Endothelial cell (in vitro differentiated cells): ENCODE measurements around the gene TECPR2. TPM values are rescaled to one million over a fixed set of nuclear protein-coding genes. Genes with fewer than 3 reads are reported as not detected.
A peak's percentile ranks its signal among the peaks of the same experiment; 100 is the strongest.

Source experiments
- DNase-seq: peaks from one replicate; pipeline ENCODE4 v3.0.0; 2021; ENCODE audit warnings: low spot score
- H3K27ac Mint-ChIP-seq: one replicate; pipeline ENCODE4 v1.8.0; 2021; ENCODE audit warnings: mixed read lengths, inconsistent platforms; ENCODE audit not compliant: unreplicated experiment
- H3K27me3 Mint-ChIP-seq: one replicate; pipeline ENCODE4 v1.8.0; 2021; ENCODE audit warnings: mild to moderate bottlenecking, moderate library complexity, mixed read lengths, inconsistent platforms; ENCODE audit not compliant: unreplicated experiment
- H3K36me3 Mint-ChIP-seq: one replicate; pipeline ENCODE4 v1.8.0; 2021; ENCODE audit warnings: mild to moderate bottlenecking, low read depth, mixed read lengths, inconsistent platforms; ENCODE audit not compliant: unreplicated experiment
- H3K4me1 Mint-ChIP-seq: one replicate; pipeline ENCODE4 v1.8.0; 2021; ENCODE audit warnings: mild to moderate bottlenecking, mixed read lengths, inconsistent platforms; ENCODE audit not compliant: unreplicated experiment
- H3K4me3 Mint-ChIP-seq: one replicate; pipeline ENCODE4 v1.8.0; 2021; ENCODE audit warnings: mild to moderate bottlenecking, mixed read lengths, inconsistent platforms; ENCODE audit not compliant: unreplicated experiment
- H3K9me3 Mint-ChIP-seq: one replicate; pipeline ENCODE4 v1.8.0; 2021; ENCODE audit warnings: mixed read lengths, inconsistent platforms; ENCODE audit not compliant: unreplicated experiment
- total RNA-seq: library from RNA; stranded (reverse); fragmentation: NEBNext Ultra II Directional; extraction: Animal tissue kit (Norgen Biotek cat#: 25700); gene quantifications from one replicate; pipeline ENCODE4 v1.2.1, GENCODE V29; 2021; ENCODE audit not compliant: unreplicated experiment
- TF ChIP-seq, protein P1 (sequence below): fragments of 200-600 bp; sonication (generic); IDR thresholded peaks from one replicate; pipeline ENCODE4 v1.5.0; 2021; ENCODE audit warnings: antibody characterized with exemption; ENCODE audit not compliant: unreplicated experiment

The TECPR2 gene
- total RNA-seq, 1 donor from 2014 or later, result 28.9 TPM

DNA sequence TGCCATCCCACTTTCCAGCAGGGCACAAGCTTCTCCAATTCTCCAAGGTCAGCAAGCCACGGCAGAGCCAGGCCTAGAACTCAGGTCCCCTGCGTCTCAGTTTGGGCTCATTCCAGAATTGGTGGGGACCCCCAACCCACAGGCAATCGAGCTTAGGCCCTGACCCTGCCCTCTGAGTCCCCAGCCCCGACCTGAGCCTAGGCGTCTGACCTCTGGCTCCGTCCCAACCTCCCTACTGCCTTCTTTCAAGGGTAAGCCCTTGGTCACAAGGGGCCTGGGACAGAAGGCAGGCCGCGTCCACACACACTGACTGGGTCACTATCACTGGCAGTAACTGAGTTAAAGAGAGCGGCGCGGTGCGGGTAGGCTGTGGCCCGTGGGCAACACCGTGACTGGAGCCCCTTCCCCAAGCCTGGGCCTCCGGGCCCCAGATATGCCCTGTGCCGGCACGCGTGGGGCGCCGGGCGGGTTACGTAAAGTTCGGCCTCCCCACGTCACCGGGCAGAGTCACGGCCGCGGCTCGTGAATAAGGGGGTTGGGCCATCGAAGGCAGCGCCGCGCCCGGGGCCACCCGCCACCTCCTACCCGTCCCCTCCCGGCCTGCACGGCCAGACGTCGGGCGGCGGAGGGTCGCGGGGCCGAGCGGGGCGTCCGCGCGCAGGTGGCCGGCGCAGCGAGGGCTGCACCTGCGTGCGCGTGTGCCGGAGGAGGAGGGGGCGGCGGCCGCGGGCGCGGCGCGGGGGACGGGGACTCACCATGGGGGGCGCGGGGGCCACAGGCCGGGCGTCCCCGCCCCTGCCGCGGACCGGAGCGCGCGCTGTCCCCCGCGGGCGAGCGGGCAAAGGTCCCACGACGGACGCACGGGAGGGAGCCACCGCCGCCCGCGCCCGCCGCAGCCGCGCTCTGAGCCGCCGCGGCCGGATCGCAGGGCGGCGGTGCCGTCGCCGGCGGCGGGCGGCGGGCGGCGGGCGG is 146.3 kb downstream of the TECPR2 start:
- Mint-ChIP-seq H3K9me3 (no peaks in the 10 kb centered on the region), H3K4me1 (no peaks in the 10 kb centered on the region), H3K36me3 (peaks cover 4% of the 10 kb centered on the region), H3K27me3 (peaks cover 9% of the 10 kb centered on the region), H3K27ac (no peak overlapping the region), H3K4me3 (peak overlapping the region; percentile 80)
- no peak for DNase-seq
- TF ChIP-seq, protein P1, sequence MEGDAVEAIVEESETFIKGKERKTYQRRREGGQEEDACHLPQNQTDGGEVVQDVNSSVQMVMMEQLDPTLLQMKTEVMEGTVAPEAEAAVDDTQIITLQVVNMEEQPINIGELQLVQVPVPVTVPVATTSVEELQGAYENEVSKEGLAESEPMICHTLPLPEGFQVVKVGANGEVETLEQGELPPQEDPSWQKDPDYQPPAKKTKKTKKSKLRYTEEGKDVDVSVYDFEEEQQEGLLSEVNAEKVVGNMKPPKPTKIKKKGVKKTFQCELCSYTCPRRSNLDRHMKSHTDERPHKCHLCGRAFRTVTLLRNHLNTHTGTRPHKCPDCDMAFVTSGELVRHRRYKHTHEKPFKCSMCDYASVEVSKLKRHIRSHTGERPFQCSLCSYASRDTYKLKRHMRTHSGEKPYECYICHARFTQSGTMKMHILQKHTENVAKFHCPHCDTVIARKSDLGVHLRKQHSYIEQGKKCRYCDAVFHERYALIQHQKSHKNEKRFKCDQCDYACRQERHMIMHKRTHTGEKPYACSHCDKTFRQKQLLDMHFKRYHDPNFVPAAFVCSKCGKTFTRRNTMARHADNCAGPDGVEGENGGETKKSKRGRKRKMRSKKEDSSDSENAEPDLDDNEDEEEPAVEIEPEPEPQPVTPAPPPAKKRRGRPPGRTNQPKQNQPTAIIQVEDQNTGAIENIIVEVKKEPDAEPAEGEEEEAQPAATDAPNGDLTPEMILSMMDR, result no peak

DNA sequence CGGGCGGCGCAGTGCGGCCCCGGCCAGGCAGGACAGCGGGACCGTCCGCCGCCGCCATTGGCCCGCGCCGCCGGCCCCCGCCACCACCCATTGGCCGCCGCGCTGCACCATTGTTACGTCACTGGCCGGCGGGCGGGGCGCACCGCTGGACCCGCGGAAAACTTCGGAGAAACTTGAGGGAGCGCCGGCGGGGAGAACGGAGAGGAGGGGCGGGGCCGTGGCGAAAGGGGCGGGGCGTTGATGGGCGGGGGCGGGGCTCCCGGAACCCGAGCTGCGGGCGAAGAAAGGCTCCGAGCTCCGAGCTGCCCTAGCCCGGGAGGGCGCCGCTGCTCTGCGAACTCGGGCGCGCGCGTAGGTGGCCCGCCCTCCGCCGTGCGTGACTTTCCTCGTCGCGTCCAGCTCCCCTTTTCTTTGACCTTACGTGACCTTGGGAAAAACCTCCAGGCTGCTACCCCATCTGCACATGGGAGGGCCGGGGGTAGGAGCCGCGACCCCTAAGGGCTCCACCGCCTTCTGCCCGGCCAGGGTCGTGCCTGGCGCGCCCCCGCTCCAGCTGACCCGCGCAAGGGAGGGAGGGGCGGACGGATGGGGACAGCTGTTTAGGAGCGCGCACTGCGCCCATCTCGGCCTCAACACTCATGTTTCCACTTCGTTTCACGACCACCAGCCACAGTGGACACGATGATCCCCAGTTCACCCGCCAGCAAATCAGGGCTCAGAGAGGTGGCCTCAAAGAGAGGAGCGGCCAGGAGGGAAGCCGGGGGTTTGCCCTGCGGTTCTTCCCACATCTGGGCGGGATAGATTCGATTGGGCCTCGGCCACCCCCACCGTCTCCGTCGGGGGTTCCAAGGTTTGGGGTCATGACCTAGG is 147.2 kb downstream of the TECPR2 start, which contains the start of gene ANKRD9:
Gene ANKRD9, minus strand, starts transcription at position 31 of the 870 bp plus-strand sequence. CDS start 1,887 bp downstream, outside the sequence.
- TF ChIP-seq, protein P1, result no peak
- peak within 1 kb of the TSS; percentile 87 for H3K4me3 Mint-ChIP-seq
- no peaks in the 10 kb centered on the region for H3K4me1 Mint-ChIP-seq

DNA sequence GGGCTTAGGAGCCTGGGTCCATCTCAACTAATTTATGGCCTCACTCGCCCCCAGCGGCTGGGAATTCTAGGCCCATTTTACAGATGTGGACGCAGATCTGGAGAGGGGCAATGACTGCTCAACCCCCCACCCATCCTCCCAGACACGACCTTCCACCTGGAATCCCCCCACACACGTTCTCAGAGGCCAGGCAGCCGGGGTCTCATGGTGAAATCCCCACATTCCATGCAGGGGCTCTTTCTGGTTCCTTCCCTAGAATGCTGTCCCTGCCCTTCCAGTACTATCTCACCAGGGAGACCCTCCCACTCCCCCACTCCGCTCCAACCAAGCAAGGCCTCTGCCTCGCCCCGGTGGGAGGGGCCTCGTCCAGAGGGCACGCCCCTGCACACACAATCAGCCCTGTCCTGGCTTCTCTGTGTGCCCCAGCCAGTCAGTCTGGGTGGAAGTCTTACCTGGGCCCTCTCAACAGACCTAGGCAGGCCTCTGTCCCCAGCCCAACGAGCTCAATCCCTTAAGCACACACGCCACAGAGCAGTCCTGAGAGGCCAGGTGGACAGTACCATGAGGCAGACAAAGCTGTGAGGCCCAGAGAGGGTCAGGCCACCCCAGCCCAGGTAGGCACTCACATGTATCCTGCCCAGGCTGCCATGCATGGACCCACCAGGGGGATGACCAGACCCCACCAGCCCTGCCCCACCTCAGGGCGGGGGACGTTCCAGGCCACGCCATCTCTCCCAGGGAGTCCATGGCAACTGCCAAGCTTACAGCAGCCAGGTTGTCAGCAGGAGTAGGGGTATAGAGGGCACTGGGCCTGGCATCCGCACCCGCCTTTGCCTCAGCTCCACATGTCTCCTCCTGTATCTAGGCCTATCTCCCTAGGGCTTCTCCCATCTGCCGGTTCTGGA is 148.1 kb downstream of the TECPR2 start:
- Mint-ChIP-seq H3K27me3 (peaks cover 11% of the 10 kb centered on the region), H3K27ac (no peak overlapping the region), H3K36me3 (peaks cover 4% of the 10 kb centered on the region), H3K4me3 (peak overlapping the region; percentile 87), H3K9me3 (no peaks in the 10 kb centered on the region), H3K4me1 (no peaks in the 10 kb centered on the region)
- TF ChIP-seq, protein P1, result no peak
- peak; percentile 56 for DNase-seq

More for the DNA sequence above, 147.2 kb downstream of the TECPR2 start, which contains the start of gene ANKRD9:
- Mint-ChIP-seq H3K27me3 (peaks cover 9% of the 10 kb centered on the region), H3K36me3 (peaks cover 4% of the 10 kb centered on the region), H3K9me3 (no peaks in the 10 kb centered on the region), H3K27ac (no peak within 1 kb of the TSS)
- peak; percentile 94 for DNase-seq

DNA sequence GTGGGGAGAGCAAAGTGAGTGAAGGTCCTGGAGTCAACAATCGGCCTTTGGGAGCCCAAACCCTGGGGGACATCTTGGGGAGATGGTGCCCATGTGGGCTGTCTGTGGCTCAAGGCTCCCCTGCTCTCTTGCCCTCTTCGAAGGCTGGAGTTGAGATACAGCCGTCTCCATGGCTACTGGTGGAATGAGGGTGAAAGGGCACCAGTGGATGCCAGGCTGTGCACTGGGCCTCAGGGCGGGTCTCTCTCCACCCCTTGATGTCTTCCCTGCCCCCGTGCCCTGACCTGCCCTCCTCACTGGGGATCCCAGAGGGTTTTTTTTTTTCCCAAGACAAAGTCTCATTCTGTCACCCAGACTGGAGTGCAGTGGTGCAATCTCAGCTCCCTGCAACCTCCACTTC is 148.8 kb downstream of the TECPR2 start:
- no peak overlapping the region for H3K4me3 Mint-ChIP-seq
- H3K27ac Mint-ChIP-seq, result no peak overlapping the region
- TF ChIP-seq, protein P1, result no peak
- peaks cover 14% of the 10 kb centered on the region for H3K27me3 Mint-ChIP-seq
- H3K36me3 Mint-ChIP-seq, result peaks cover 7% of the 10 kb centered on the region
- no peak for DNase-seq
- H3K9me3 Mint-ChIP-seq, result no peaks in the 10 kb centered on the region
- peaks cover 3% of the 10 kb centered on the region for H3K4me1 Mint-ChIP-seq
